HG02943 (cell line): ENCODE results near the gene ORM2.

Source experiments
- ATAC-seq: cut with Tn5 transposase; IDR thresholded peaks from one replicate; pipeline ENCODE4 v1.9.1; 2021; ENCODE audit warnings: mild to moderate bottlenecking, low read depth, moderate library complexity; ENCODE audit not compliant: unreplicated experiment

The ORM2 gene

GRCh38 chr9:114291886-114292590 lies 37.6 kb upstream of the ORM2 start:
- ATAC-seq, result no peak

DNA sequence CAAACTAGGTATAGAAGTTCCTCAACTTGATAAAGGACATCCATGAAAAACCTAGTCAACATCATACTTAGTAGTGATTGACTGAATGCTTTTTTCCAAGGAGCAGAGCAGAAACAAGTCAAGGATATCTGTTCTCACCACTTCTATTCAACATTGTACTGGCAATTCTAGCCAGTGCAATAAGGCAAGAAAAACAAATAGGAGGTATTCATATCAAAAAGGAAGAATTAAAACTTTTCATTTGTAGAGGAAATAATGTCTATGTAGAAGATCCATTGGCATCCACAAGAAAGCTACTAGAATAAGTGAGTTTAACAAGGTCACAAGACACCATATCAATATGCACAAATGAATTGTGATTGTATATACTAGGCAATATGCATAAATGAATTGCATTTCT lies 35.0 kb upstream of the ORM2 start:
- no peak for ATAC-seq

- no peak for ATAC-seq
These were observed 33.3 kb upstream of the ORM2 start for GRCh38 chr9:114296338-114296737.

- no peak for ATAC-seq
These were observed 30.1 kb upstream of the ORM2 start for GRCh38 chr9:114299286-114300152.

DNA sequence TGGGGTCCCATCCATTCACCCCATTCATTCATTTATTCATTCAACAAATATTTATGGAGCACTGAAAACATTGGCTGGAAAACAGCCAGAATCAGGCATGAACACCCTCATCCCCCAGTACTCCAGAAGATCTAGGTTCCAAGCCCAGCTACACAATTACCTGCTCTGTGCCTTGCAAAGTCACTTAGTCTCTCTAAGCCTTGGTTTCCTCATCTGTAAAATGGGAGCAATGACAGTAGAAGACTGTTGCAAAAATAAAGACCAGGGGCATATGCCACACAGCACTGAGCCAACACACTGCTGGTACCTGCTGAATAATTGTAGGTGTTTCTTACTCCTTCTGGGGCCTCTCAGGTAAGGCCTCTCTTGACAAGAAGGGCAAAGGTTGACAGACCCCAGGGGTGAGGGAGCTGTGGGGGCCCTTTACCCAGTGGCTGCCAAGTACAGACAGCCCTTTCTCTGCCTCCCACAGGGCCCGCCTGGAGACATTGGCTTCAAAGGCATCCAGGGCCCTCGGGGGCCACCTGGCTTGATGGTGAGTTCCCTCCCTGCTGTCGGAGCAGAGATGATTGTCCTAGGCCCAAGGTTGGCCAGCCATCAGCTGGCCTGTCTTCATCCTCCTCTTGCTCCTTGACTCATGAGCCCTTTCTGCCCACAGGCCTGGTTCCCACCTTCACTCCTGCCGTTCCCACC lies 29.4 kb upstream of the ORM2 start:
- no peak for ATAC-seq

GRCh38 chr9:114300846-114301797 lies 28.5 kb upstream of the ORM2 start:
- no peak for ATAC-seq

DNA sequence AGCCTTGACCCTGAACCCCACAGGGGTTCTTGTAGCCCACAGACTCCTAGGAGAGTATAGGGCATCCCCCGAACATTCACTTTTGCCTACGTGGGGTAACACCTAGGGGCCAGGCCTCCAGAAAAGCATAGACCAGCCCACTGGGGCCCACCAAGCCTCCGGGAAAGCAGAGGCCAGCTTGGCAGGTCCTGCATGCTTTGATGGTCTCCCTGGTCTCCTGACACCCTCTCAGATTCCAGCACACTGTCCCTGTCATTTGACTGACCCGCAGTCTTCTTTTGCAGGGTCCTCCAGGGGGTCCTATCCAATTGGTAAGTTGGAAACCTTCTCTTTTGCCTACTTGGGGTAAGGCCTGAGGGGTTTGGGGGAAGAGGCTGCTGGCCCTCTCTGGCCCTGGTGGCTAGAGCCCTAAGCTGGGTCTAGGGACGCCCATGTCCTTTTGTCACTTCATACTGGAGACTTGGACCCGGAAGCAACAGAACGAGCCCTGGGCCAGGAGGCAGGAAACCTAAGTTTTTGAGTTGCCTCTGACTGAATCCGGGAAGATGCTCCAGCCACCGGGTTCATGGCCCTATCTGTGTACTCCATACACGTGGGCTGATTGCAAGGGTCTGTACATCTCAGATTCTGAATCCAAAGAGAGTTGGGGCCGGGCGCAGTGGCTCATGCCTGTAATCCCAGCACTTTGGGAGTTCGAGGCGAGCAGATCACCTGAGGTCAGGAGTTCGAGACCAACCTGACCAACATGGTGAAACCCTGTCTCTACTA lies 27.7 kb upstream of the ORM2 start:
- ATAC-seq, result no peak

GRCh38 chr9:114302727-114303126 lies 26.9 kb upstream of the ORM2 start:
- ATAC-seq, result no peak

DNA sequence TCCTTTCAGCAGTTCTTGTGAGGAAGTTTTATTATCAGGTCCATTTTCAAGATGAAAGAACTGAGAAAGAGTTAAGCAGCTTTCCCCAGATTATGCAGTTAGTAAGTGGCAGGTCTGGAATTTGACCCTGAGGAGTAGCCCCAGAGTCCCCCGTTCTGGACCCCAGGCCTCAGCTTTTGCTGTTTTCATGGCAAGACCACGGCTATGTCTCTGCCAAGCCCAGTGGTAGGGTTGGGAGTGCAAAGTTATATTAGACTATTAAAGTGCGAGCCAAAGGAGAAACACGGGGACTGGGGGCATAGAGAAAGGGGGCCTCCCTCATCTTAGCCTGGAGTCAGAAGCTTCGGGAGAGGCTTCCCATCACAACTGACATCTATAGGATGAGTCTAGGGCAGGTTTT lies 26.1 kb upstream of the ORM2 start:
- no peak for ATAC-seq

GRCh38 chr9:114303977-114304376 lies 25.7 kb upstream of the ORM2 start:
- ATAC-seq, result no peak

- ATAC-seq, result no peak
These were observed 25.1 kb upstream of the ORM2 start for GRCh38 chr9:114304416-114305188.

DNA sequence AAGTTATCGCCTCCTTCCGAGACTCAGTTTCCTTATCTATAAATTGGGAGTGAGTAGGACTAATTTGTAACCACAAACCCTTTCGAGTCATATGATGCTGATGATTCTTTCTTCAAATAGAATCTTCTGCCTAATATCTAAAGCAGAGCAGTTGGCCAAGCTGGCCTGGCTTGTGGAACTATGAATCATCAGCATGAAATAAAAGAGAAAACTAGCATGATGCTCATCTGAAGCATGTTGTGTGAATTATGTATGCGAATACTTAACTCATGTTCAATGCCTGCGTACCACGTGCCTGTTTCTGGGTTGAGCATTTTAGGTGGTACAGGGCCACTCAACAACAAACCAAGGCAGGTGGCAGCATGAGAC lies 21.8 kb upstream of the ORM2 start:
- ATAC-seq, result no peak

DNA sequence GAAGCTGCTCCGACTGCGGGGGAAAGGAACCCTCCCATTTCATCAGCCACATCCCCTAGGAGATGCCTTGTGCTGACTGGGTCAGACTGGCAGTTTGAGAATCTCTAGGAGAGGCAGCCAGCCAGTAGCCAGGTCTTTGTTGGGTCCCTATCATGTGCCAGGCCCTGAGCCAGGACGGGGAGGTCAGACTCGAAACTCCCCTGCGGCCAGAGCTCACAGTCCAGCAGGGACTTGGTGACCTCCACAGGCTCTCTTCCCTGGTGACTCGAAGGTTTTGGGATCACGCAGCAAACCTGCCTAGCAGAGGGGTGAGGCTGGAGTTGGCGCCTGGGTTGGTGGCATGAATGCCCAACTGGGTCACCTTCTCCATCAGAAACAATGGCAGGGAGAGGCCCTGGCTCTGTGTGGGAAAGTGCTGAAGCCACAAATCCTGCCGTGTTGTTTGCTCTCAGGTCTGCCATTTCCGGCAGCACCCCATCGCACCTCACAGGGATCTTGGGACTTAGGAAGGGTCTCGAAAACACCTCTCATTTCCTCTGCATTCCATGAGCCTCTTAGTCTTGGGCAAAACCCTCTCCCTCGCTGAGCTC lies 21.2 kb upstream of the ORM2 start:
- no peak for ATAC-seq

DNA sequence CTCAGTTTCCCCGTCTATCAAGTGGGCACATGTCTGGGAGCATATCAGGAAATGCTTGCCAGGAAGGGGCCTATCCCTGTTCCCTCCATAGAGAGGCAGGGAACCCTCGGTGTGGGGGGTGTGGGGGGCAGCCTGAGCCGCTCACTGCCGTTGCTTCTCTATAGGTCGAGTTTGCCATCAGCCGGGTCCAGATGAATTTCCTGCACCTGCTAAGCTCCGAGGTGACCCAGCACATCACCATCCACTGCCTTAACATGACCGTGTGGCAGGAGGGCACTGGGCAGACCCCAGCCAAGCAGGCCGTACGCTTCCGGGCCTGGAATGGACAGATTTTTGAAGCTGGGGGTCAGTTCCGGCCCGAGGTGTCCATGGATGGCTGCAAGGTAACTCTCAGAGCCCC lies 20.6 kb upstream of the ORM2 start:
- ATAC-seq, result no peak

DNA sequence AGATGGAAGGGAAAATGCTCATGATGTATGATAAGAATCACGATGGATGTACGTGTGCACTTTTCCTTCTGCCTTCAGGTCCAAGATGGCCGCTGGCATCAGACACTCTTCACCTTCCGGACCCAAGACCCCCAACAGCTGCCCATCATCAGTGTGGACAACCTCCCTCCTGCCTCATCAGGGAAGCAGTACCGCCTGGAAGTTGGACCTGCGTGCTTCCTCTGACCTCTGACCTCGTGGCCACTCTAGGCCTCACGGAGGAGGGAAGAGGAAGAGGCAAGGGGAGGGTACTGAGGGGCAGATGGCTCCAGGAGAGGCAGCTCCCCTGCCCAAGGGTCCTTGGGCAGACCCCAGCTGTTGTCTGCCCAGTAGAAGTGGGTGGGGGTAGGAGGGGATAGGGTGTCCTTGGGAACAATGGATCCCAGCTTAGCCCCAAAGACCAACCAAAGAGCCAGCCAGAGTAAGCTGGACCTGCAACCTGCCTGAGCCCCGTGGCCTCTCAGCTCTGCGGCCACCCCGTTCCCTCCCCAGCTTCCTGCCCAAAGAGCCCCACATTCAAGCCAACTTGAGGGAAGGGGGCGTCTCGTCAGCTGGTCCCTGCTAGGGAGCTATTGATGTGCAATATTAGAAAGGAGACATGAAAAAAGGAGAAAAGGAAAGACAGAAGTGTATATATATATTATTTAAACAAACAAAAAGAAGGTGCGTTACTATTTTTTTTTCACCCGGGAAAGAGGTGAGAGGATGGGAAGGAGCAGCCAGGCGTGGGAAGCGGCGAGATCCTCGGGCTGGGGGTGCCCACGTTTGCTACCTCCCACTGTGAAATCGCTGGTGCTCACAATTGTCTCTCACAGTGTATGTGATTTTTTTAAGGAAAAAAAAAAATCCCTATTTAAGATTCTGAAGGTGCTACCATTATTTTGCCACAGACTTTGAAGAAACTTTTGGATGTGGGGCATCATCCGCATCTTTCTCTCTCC lies 18.9 kb upstream of the ORM2 start:
- ATAC-seq, result no peak

- no peak for ATAC-seq
These were observed 17.8 kb upstream of the ORM2 start for GRCh38 chr9:114311571-114312512.
